Measurements from ENCODE around the gene KRT83.
"Not testable (repeated sequence)": the region's sequence is repeated elsewhere in the genome, so short reads cannot be mapped to it uniquely, and the experiment has no call there.

- TF ChIP-seq POLR2AphosphoS5, CTCF (IDR thresholded peaks at IDR 0.05): not testable (repeated sequence)
Measured at GRCh38 chr12:52301721-52302120, 19.5 kb downstream of the KRT83 start.

All from suprapubic skin (tissue), 3 donors.